ENCODE data around the gene ARID3B.
A peak's percentile ranks its signal among the peaks of the same experiment; 100 is the strongest.

Gene ARID3B

GRCh38 chr15:74609938-74610301 is 68.9 kb downstream of the ARID3B start:
- DNase-seq, result no peak

GRCh38 chr15:74610302-74610951 is 69.4 kb downstream of the ARID3B start:
- no peak for DNase-seq

- no peak for DNase-seq
Observed at GRCh38 chr15:74611341-74611740, 70.3 kb downstream of the ARID3B start.

- DNase-seq, result no peak
Observed at GRCh38 chr15:74611834-74612233, 70.8 kb downstream of the ARID3B start.

- DNase-seq, result no peak
Observed at GRCh38 chr15:74612677-74613076, 71.7 kb downstream of the ARID3B start.

GRCh38 chr15:74613089-74613952 is 72.3 kb downstream of the ARID3B start:
- DNase-seq, result no peak

GRCh38 chr15:74613953-74614743 is 73.1 kb downstream of the ARID3B start:
- DNase-seq, result no peak

- DNase-seq, result peak; percentile 15
Observed at GRCh38 chr15:74614744-74615507, 73.9 kb downstream of the ARID3B start.

GRCh38 chr15:74615508-74616365 is 74.7 kb downstream of the ARID3B start, which contains the start of gene CLK3:
Gene CLK3, plus strand, starts transcription at chr15:74615836. Its CDS starts 3,361 bp downstream, at chr15:74619197.
- DNase-seq, result peak; percentile 82

GRCh38 chr15:74616366-74616939 is 75.4 kb downstream of the ARID3B start:
- DNase-seq, result peak; percentile 11

- no peak for DNase-seq
Observed at GRCh38 chr15:74616996-74617395, 76.0 kb downstream of the ARID3B start.

- no peak for DNase-seq
Observed at GRCh38 chr15:74618841-74619596, 78.0 kb downstream of the ARID3B start.

GRCh38 chr15:74619916-74620635 is 79.1 kb downstream of the ARID3B start:
- DNase-seq, result no peak

GRCh38 chr15:74620636-74621545 is 79.9 kb downstream of the ARID3B start:
- peak; percentile 9 for DNase-seq

- DNase-seq, result no peak
Observed at GRCh38 chr15:74621546-74621920, 80.5 kb downstream of the ARID3B start.

- DNase-seq, result no peak
Observed at GRCh38 chr15:74621936-74622335, 80.9 kb downstream of the ARID3B start.

GRCh38 chr15:74622758-74623157 is 81.7 kb downstream of the ARID3B start:
- no peak for DNase-seq

GRCh38 chr15:74624020-74624602 is 83.1 kb downstream of the ARID3B start:
- DNase-seq, result no peak
